GM19099 (cell line): ENCODE measurements around the gene NME9.

Experiments
- POLR2A ChIP-seq: IDR thresholded peaks from 3 replicates; pipeline ENCODE4 v1.6.1; 2011; ENCODE audit warnings: low read depth; ENCODE audit not compliant: insufficient read length; ENCODE audit errors: extremely low read depth

Gene NME9

DNA sequence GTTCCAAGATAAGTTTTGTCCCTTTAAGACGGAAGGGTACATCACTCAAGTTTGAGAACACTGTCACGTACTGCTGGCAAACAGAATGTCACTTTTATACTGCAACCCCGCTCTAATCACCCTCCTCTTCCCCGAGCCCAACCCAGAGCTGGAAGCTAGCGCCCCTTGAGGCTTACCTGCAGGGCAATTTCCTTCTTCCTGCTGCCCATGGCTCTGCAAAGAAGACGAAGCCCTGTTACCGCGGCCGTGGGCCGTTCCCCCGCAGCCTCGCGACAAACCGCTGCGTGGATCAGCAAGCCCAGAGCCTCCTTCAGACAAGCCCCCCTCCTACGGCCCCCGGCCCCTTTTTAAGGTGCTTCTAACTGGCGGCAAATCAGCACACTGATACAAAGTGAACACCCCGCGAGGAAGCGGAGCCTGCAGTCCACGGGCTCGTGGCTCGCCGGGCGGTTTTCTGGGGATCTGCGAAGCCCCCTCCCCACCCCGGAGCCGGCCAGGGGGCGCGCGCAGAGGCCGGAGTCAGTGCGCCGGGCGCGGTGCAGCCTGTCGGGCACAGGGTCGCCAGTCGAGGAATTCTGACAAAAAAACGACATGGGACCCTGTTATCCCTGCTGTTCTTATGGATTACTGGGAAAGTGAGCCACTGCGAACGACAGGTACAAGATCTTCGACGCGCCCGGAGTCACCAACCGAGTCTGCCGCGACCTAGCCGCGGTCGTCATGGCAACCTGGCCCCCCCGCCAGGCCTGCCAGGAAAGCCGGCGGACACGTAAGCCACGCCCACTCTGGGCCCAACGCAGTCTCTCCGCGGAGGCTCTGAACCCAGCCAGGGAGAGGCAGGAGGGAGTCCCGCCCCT lies at the start of gene NME9:
NME9 (minus strand) TSS at position 725 of the 857 bp plus-strand sequence; CDS start at position 209, 516 bp downstream.
- no peak for TF ChIP-seq POLR2A

- TF ChIP-seq POLR2A: no peak
Observed at GRCh38 chr3:138378990-138379389, 49.3 kb upstream of the NME9 start.

- no peak for TF ChIP-seq POLR2A
Observed at GRCh38 chr3:138378331-138378730, 48.7 kb upstream of the NME9 start.

DNA sequence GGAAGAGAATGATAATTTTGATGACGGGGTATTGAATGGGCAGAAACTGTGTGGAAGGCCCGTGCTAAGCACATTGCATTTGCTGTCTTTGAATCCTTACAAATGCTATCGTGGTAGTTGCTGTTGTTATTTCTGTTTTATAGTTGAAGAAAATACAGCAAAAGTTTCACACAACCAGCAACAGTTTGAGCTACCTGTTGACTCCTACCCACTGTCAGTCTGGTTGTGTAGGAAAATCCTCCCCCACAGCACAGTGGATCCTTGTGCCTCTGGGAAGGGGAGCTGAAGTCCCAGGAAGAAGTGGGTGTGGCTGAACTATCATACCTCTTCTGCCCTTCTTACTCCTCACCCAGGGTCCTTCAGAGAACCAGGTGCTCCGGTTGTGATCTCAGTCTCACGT lies 48.2 kb upstream of the NME9 start:
- no peak for TF ChIP-seq POLR2A

DNA sequence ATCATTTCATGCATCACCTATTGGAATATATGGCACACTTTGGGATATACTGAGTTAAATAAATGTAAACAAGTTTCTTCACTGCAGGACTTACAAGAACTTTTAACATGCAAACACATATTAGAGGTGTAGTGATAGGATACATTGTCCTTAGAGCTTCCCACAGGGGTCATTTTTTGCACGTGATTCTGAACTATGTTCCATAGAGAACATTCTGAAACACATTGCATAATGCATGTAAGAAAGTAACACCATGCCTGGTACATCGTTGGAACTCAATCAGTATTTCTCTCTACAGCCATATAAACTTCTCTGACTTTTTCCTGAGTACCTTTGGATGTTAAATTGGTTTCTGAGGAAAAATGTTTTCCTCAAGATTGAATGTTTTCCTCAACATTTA lies 47.0 kb upstream of the NME9 start:
- no peak for TF ChIP-seq POLR2A

DNA sequence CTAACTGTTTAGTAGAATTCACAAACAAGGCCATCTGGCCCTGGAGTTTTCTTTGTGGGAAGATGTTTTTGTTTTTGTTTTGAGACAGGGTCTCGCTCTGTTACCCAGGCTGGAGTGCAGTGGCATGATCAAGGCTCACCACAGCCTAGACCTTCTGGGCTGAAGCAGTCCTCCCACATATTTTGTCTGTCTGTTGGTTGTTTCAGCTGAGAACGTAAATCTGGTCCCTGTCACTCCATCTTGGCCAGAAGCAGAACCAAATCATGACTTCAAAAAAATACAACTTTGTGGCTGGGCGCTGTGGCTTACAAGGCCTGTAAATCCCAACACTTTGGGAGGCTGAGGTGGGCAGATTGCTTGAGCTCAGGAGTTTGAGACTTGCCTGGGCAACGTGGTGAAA lies 45.8 kb upstream of the NME9 start:
- no peak for TF ChIP-seq POLR2A

DNA sequence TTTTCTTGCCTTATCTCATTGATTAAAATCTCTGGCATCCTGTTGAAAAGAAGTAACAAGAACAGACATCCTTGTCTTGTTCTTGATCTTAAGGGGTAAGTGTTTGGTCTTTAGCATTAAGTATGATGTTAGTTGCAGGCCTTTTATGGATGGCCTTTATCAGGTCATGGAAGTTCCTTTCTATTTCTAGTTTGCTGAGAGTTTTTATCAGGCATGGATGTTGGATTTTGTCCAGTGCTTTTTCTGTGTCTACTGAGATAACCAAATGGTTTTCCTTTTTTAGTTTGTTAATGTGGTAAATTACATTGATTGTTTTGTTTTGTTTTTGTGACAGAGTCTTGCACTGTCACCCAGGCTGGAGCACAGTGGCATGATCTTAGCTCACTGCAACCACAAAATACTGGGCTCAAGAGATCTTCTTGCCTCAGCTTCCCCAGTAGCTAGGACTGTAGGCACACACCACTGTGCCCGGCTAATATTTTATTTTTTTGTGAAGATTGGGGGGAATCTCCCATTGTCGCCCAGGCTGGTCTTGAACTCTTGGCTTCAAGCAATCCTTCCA lies 45.0 kb upstream of the NME9 start:
- no peak for TF ChIP-seq POLR2A

DNA sequence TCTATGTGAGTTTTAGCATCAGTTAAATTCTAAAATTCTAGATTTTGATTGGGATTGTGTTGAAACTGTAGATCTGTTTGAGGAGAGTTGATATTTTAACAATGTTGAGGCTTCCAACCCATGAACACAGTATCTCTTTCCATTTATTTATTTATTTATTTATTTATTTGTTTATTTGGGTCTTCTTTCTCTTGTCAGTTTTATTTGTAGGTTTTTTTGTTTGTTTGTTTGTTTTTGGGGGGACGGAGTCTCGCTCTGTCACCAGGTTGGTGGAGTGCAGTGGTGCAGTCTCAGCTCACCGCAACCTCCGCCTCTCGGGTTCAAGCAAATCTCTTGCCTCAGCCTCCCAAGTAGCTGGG lies 44.1 kb upstream of the NME9 start:
- no peak for TF ChIP-seq POLR2A

- no peak for TF ChIP-seq POLR2A
Observed at GRCh38 chr3:138373087-138373735, 43.6 kb upstream of the NME9 start.

DNA sequence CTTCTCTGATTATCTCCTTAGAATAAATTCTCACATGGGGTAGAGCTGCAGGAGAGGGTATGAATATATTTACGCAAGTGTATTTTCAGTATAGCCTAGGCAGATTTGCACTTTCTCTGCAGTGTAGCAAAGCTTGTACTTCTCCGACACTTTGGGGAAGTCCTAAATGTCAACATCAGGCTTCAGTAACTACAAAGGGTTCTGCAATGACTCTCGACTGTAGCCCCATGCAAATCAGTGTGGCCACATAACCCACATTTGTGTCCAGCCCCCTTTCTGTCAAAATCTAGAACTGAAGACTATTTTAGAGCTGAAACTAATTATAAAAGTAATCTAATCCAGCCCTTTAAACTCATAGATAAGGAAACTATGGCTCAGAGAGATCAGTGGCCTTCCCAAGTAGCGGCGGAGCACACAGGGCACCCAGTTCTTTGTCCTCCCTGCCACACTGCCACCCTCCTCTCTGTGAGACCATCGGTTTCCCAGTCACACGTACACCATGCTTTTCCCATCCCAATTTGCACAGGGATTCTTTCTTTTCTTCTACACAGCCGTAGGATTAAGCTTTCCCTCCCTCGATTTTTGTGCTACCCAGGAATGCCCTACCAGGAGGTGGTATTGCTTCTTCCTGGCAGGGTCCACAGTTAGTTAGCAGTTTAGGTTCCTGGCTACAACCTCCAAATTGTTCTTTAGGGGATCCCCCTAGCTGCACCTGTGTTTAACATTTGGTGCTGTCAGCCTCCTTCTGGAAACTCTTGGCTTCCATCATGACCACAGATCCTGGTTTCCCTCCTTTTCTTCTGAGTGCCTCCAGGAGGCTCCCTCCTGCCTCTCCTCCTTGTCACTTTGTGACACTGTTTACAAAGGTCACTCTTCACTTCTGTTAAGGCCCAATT lies 41.7 kb upstream of the NME9 start:
- TF ChIP-seq POLR2A: no peak

DNA sequence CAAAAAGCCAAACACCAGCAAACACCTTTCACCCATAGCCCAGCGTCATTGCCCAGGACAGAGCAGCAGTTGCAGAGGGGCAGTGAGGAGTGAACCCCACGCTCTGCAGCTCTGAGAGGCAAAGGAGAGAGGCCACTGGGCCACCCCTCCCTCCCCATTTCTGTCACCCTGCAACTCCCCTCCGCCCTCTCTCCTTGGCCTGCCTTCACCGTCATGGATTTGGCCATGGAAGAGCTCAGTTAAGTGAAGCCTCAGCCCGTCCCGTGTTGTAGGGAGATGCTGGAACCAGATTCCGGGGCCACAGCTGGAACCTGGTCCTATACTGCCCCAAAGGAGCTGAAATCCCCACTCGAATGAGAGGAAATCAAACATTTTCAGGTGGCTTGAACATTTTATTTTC lies 40.7 kb upstream of the NME9 start:
- no peak for TF ChIP-seq POLR2A

GRCh38 chr3:138369151-138369900 lies 39.7 kb upstream of the NME9 start:
- no peak for TF ChIP-seq POLR2A

- no peak for TF ChIP-seq POLR2A
Observed at GRCh38 chr3:138367911-138368310, 38.3 kb upstream of the NME9 start.

GRCh38 chr3:138367326-138367850 lies 37.7 kb upstream of the NME9 start:
- TF ChIP-seq POLR2A: no peak

- no peak for TF ChIP-seq POLR2A
Observed at GRCh38 chr3:138366006-138366759, 36.5 kb upstream of the NME9 start.
